Fibroblast of peridontal ligament (primary cell): ENCODE results near the gene VOPP1.

Experiments used
- DNase-seq: peaks from one replicate; pipeline ENCODE4 v3.0.0-alpha.2; 2010; ENCODE audit errors: extremely low read depth

VOPP1 gene

GRCh38 chr7:55555160-55555559 lies 17.1 kb downstream of the VOPP1 start:
- no peak for DNase-seq

- no peak for DNase-seq
These were observed 18.3 kb downstream of the VOPP1 start for GRCh38 chr7:55554038-55554437.

GRCh38 chr7:55553024-55553345 lies 19.3 kb downstream of the VOPP1 start:
- DNase-seq: no peak

GRCh38 chr7:55552320-55553023 lies 19.8 kb downstream of the VOPP1 start:
- peak; percentile 71 for DNase-seq

DNA sequence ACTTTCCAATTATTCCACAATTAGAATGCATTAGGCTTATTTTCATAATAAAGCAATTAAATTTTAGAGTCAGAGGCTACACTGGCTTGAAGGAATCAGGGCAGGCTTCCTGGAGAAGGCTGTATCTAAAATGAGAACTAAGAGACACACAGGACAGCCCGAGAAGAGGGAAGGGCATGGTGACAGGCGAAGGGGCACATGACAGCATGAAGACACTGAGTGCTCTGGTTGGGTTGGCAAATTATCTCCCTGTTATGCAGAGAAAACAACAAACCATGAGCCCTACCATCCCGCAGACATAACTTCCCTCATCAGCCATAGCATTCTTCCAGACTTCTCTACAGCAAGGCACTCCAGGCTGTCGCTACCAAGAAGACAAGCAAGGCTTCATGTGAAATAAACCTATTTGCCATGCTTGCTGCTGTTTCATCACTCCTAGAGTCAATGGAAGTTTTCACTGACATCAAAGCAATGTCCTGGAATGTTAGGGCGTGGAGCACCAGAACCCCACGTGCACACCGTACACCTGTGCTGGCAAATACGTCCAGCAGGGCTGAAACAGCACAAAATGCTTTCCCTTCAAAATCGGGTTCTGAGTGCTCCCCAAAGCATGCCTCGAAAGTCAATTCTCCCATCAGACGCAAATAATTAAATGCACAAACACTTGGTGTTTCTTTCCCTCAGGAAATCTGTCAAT lies 21.3 kb downstream of the VOPP1 start:
- DNase-seq: no peak

DNA sequence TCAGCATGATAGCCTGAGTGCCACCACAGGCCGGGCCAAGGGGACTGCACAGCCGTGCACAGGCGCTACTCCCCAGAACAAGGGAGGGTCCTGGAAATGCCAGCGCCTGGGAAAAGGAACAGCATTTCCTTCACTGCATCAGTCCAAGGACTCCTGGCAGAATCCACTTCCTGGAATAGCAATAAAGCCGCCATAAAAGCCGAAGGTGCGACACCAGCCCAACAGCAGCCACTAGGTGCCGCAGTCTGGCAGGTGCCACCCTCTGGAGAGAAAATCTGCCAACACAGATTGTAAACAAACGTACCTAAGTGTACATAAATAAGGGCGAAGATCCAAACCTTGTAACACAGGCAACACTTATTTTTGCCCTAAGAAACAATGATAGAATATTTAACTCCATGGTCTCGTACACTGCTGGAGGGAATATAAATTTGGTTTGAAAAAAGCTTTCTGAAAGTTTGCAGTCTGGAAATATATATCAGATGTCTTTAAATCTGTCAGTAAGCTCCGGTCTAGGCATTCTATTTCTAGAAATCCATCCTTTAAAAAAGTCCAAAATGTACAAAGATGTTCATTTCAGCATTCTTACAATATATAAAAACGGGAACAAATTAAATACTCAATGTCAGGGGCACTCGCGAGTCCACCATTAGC lies 22.2 kb downstream of the VOPP1 start:
- no peak for DNase-seq

DNA sequence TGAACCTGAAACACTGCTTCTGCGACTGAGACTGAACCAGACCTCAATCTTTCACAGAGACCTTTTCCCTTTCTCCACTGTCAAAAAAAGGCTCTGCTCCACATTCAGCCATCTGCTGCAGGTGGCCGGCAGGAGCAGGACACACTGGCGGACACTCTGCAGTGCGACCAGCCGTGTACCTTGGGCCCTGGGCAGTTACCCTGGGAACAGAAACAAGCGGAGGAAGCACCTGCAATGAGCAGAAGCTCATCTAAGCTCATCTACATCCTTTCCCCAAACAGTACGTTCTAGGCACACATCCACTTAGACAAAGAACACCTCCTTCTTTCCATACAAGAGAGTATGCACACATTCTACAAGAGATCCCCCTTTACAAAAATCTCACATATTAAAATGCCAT lies 22.8 kb downstream of the VOPP1 start:
- DNase-seq: no peak

- DNase-seq: no peak
These were observed 24.0 kb downstream of the VOPP1 start for GRCh38 chr7:55548295-55548731.

GRCh38 chr7:55546814-55547213 lies 25.5 kb downstream of the VOPP1 start:
- DNase-seq: peak; percentile 91

DNA sequence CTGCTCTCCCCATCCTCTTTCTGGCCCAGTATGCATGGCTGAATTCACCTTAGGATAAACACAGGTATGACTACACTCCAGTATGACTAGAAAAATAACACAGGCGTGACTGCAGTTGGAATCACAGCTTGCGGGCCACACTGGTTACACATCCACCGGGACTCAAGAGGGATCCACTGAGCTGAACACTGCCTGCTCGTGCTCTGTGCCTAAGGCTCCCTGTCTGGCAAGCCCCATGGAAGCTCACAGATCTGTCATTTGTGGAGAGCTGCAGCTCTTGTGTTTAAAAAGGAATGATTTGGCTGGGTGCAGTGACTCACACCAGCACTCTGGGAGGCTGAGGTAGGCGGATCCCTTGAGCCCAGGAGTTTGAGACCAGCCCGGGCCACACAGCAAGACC lies 26.8 kb downstream of the VOPP1 start:
- DNase-seq: peak; percentile 47

DNA sequence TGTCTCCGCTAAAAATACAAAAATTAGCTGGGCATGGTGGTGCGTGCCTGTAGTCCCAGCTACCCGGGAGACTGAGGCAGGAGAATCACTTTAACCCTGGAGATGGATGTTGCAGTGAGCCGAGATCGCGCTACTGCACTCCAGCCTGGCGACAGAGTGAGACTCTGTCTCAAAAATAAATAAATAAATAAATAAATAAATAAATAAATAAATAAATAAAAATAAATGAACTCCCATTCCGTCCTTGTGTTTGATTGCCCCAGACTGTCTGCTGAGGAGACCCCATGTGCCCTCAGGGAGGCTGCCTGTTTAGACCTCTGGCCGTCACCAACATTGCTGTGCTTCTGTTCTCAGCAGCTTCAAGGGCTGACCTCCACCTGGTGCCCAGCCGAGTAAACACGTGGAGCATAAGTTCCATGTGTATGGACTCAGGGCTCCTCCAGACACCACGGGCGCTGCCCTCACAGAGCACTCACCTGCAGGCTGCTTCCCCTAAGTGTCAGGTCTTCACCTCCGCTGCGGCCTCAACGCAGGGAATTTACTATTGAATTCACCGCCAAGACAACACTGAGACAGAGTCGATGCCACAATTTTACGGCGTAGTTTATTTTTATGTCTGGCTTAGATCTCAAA lies 32.0 kb downstream of the VOPP1 start:
- no peak for DNase-seq

GRCh38 chr7:55539380-55539779 lies 32.9 kb downstream of the VOPP1 start:
- DNase-seq: peak; percentile 66

GRCh38 chr7:55538538-55538937 lies 33.8 kb downstream of the VOPP1 start:
- DNase-seq: peak; percentile 97

- DNase-seq: no peak
These were observed 34.8 kb downstream of the VOPP1 start for GRCh38 chr7:55537458-55537990.

GRCh38 chr7:55536619-55537457 lies 35.5 kb downstream of the VOPP1 start:
- DNase-seq: no peak

DNA sequence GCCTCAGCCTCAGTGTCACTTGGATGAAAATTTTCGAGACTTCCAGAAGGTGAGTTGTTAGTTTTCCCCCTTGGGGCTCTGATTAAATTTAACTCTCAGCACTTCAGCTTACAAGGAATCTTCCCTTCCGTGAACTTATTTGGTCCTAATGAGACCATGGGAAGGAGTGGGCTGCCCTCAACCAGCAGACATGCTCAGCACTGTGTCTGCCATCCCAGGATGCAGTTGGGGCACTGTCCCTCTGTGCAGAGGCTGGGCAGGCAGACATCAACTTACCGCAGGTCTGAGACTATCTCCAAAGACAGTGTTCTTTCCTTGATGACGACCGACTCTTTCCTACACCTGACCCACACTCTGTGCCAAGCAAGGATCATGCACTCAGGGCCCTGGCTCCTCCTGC lies 36.7 kb downstream of the VOPP1 start:
- DNase-seq: no peak

- no peak for DNase-seq
These were observed 37.2 kb downstream of the VOPP1 start for GRCh38 chr7:55534916-55535590.

DNA sequence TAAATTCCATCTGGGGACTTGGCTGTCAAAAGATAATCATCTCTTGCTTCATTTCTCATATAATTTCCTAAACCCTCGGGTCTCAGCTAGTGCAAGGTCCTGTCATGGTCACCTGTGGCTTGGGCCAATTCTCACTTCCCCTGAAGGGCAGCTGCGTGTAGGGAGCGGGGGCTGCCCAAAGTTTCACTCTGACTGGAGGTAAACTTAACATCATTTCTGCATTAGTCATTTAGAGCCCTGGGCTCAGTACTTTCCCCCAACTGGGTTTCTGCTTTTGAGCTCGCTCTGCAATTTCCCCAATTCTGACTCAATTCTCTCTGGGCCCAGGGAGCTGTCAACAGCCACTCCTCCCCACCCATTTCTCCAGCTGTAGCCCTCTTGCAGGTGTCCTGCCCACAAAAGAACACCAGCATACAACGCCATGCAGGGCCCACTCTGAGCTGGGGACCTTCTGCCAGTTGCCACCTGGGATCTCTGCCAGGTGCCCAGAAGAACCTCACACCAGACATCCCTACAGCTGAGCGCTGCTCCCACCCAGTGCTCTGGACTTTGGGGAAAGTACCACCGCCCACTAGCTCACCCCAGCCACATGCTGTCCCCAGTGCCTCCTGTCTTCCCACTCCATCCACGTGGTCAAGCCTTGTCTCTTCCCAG lies 37.9 kb downstream of the VOPP1 start:
- peak; percentile 70 for DNase-seq

DNA sequence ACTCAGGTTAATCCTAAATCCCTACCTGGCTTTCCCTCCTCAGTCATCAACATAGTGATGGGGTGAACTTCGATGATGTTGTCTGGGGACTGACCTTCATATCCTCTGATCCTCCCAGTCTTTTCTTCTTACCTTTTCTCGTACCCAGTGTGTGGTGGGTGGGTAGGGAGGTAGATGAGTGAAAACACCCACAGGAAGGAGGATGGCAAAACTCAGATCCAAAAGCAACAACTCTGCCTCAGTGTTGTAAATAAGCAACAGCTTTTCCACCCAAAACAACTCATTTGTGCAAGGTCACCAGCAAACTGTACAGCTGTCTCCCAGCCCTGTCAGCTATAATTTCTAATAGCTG lies 38.6 kb downstream of the VOPP1 start:
- DNase-seq: no peak

GRCh38 chr7:55533050-55533728 lies 39.1 kb downstream of the VOPP1 start:
- no peak for DNase-seq
